ENCODE data around the gene KRTAP4-2.

Gene KRTAP4-2

DNA sequence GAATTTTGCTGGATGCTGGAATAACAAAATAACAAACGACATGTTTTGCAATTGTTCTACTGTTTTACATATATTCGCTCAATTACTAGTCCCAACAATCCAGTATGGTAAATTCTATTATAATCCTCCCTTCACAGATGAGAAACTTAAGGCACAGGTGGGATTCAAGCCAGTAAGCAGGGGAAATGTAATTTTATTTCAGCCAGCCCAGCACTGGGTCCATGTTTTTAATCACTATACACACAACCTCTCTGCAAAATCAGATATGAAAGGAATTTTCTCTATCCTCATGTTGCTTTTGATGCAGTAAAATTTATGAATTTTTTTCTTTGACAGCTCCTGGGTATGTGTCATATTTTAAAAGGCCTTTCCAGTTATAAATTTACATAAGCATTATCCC, 32.8 kb downstream of the KRTAP4-2 start (continued):
- TF ChIP-seq, protein P1, sequence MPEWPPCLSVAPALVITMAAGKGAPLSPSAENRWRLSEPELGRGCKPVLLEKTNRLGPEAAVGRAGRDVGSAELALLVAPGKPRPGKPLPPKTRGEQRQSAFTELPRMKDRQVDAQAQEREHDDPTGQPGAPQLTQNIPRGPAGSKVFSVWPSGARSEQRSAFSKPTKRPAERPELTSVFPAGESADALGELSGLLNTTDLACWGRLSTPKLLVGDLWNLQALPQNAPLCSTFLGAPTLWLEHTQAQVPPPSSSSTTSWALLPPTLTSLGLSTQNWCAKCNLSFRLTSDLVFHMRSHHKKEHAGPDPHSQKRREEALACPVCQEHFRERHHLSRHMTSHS (tag by site-specific recombination; IDR thresholded peaks at IDR 0.05) = no peak
- TF ChIP-seq BCL11B (tag by site-specific recombination; IDR thresholded peaks at IDR 0.05; ENCODE audit: low read depth) (no peak), ZNF214 (tag by site-specific recombination; IDR thresholded peaks at IDR 0.05; ENCODE audit: borderline replicate concordance) (no peak), SCRT2 (tag by site-specific recombination; IDR thresholded peaks at IDR 0.05) (no peak), REPIN1 (tag by site-specific recombination; IDR thresholded peaks at IDR 0.05; ENCODE audit: low read depth) (no peak), ZNF138 (tag by site-specific recombination; IDR thresholded peaks at IDR 0.05; ENCODE audit: borderline replicate concordance) (no peak), ZFHX2 (tag by site-specific recombination; conservative IDR thresholded peaks at IDR 0.05) (no peak), ZNF391 (tag by site-specific recombination; IDR thresholded peaks at IDR 0.05; ENCODE audit: borderline replicate concordance, low read depth) (no peak), ZNF133 (tag by site-specific recombination; IDR thresholded peaks at IDR 0.05) (no peak)
- TF ChIP-seq, protein P2, sequence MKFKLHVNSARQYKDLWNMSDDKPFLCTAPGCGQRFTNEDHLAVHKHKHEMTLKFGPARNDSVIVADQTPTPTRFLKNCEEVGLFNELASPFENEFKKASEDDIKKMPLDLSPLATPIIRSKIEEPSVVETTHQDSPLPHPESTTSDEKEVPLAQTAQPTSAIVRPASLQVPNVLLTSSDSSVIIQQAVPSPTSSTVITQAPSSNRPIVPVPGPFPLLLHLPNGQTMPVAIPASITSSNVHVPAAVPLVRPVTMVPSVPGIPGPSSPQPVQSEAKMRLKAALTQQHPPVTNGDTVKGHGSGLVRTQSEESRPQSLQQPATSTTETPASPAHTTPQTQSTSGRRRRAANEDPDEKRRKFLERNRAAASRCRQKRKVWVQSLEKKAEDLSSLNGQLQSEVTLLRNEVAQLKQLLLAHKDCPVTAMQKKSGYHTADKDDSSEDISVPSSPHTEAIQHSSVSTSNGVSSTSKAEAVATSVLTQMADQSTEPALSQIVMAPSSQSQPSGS (tag by site-specific recombination; IDR thresholded peaks at IDR 0.05; ENCODE audit: low read depth) = no peak

DNA sequence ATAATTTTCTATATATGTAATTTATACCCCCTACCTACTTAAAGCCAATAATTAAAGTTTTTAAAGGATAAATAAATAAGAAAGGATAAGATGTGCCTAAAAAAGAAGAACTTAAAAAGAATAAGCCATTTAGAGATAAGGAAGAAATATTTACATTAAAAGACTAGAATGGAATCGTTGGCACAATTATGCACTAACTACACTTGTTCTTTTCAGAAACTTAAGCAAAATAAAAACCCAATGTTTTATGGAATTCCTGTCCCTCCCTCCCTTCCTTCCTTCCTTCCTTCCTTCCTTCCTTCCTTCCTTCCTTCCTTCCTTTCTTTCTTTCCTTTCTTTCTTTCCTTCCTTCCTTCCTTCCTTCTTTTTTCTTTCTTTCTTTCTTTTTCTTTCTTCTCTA, 33.2 kb downstream of the KRTAP4-2 start:
- Histone ChIP-seq H3K4me3 (ENCODE audit: low read depth, low read length) (no peak overlapping the region), H3K9me3 (ENCODE audit: control insufficient read depth, insufficient read depth, low read depth, low read length) (no peaks in the 10 kb centered on the region), H3K36me3 (ENCODE audit: control insufficient read depth in 2 of 2, insufficient read depth in 1 of 2, low read length in 2 of 2) (no peaks in the 10 kb centered on the region), H3K27ac (ENCODE audit: extremely low read depth, low read depth, low read length) (no peak overlapping the region), H3K4me1 (ENCODE audit: control insufficient read depth, insufficient read depth, low read length) (no peaks in the 10 kb centered on the region)
- ChIA-PET POLR2A (no interaction called here), CTCF (no interaction called here)
- TF ChIP-seq ZNF366 (tag by site-specific recombination; conservative IDR thresholded peaks at IDR 0.05) (0 out of 2 replicates have a peak, but pooled peaks have one; percentile 28), ZNF214 (tag by site-specific recombination; IDR thresholded peaks at IDR 0.05; ENCODE audit: borderline replicate concordance) (no peak), ZNF585B (tag by site-specific recombination; IDR thresholded peaks at IDR 0.05) (no peak), ZBTB17 (tag by site-specific recombination; IDR thresholded peaks at IDR 0.05) (no peak), ZNF302 (tag by site-specific recombination; IDR thresholded peaks at IDR 0.05; ENCODE audit: low read depth) (no peak), ZNF202 (tag by site-specific recombination; IDR thresholded peaks at IDR 0.05; ENCODE audit: borderline replicate concordance) (no peak)
- TF ChIP-seq, protein P3, sequence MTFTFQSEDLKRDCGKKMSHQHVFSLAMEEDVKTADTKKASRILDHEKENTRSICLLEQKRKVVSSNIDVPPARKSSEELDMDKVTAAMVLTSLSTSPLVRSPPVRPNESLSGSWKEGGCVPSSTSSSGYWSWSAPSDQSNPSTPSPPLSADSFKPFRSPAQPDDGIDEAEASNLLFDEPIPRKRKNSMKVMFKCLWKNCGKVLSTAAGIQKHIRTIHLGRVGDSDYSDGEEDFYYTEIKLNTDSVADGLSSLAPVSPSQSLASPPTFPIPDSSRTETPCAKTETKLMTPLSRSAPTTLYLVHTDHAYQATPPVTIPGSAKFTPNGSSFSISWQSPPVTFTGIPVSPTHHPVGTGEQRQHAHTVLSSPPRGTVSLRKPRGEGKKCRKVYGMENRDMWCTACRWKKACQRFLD (tag by site-specific recombination; IDR thresholded peaks at IDR 0.05) = no peak
- TF ChIP-seq, protein P4, sequence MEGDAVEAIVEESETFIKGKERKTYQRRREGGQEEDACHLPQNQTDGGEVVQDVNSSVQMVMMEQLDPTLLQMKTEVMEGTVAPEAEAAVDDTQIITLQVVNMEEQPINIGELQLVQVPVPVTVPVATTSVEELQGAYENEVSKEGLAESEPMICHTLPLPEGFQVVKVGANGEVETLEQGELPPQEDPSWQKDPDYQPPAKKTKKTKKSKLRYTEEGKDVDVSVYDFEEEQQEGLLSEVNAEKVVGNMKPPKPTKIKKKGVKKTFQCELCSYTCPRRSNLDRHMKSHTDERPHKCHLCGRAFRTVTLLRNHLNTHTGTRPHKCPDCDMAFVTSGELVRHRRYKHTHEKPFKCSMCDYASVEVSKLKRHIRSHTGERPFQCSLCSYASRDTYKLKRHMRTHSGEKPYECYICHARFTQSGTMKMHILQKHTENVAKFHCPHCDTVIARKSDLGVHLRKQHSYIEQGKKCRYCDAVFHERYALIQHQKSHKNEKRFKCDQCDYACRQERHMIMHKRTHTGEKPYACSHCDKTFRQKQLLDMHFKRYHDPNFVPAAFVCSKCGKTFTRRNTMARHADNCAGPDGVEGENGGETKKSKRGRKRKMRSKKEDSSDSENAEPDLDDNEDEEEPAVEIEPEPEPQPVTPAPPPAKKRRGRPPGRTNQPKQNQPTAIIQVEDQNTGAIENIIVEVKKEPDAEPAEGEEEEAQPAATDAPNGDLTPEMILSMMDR (tag by site-specific recombination; IDR thresholded peaks at IDR 0.05) = no peak

DNA sequence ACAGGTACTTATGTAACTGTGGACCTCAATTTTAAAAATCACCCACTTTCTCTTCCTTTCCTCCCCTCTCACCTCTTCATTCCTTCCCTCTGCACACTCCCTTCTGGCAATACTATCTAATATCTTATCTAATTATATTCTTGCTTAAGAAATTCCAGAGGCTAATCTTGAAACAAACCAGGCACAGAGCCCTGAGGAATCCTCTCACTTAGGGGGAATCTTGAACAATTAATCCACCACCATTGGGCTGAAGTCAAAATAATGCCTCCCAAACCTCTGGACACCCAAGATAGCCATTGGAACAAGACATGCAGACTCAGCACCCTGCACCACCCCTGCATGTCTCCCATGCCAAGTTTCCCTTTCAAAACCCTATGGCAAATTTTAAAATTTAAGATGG, 36.7 kb downstream of the KRTAP4-2 start:
- Histone ChIP-seq H3K4me1 (ENCODE audit: control insufficient read depth, insufficient read depth, low read length) (no peaks in the 10 kb centered on the region), H3K4me3 (ENCODE audit: low read depth, low read length) (no peak overlapping the region), H3K27ac (ENCODE audit: extremely low read depth, low read depth, low read length) (no peak overlapping the region), H3K9me3 (ENCODE audit: control insufficient read depth, insufficient read depth, low read depth, low read length) (no peaks in the 10 kb centered on the region), H3K36me3 (ENCODE audit: control insufficient read depth in 2 of 2, insufficient read depth in 1 of 2, low read length in 2 of 2) (no peaks in the 10 kb centered on the region)
- ChIA-PET POLR2A (no interaction called here), CTCF (interaction anchor here (1.0 kb wide), 1 partner anchor 181 kb away, joined by 4 read pairs; no protein-coding TSS in a partner anchor)
- TF ChIP-seq ZNF76 (tag by site-specific recombination; IDR thresholded peaks at IDR 0.05; ENCODE audit: borderline replicate concordance, low read depth) = no peak
- TF ChIP-seq ZNF626 (tag by site-specific recombination; IDR thresholded peaks at IDR 0.05) = no peak
- no peak for TF ChIP-seq ZNF112 (tag by site-specific recombination; IDR thresholded peaks at IDR 0.05)
- no peak for TF ChIP-seq ZNF610 (tag by site-specific recombination; IDR thresholded peaks at IDR 0.05; ENCODE audit: borderline replicate concordance)
- TF ChIP-seq GFI1B (tag by site-specific recombination; IDR thresholded peaks at IDR 0.05) = no peak
- no peak for TF ChIP-seq ZNF2 (tag by site-specific recombination; IDR thresholded peaks at IDR 0.05)
- no peak for TF ChIP-seq ZIC2 (tag by site-specific recombination; IDR thresholded peaks at IDR 0.05)
- TF ChIP-seq, protein P5, sequence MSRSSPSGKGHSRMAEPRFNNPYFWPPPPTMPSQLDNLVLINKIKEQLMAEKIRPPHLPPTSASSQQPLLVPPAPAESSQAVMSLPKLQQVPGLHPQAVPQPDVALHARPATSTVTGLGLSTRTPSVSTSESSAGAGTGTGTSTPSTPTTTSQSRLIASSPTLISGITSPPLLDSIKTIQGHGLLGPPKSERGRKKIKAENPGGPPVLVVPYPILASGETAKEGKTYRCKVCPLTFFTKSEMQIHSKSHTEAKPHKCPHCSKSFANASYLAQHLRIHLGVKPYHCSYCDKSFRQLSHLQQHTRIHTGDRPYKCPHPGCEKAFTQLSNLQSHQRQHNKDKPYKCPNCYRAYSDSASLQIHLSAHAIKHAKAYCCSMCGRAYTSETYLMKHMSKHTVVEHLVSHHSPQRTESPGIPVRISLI (tag by site-specific recombination; IDR thresholded peaks at IDR 0.05) = no peak
- no peak for TF ChIP-seq ZNF311 (tag by site-specific recombination; IDR thresholded peaks at IDR 0.05; ENCODE audit: borderline replicate concordance)
- TF ChIP-seq ZNF274 (IDR thresholded peaks at IDR 0.05; ENCODE audit: low read length) = no peak
- TF ChIP-seq ZNF274 (tag by site-specific recombination; IDR thresholded peaks at IDR 0.05; ENCODE audit: borderline replicate concordance) = no peak
- no peak for TF ChIP-seq GLIS2 (tag by site-specific recombination; IDR thresholded peaks at IDR 0.05)
- TF ChIP-seq GLIS1 (tag by site-specific recombination; IDR thresholded peaks at IDR 0.05) = no peak
